GM18526 (cell line): Measurements from ENCODE around the gene ATF7.

Experiments used
- POLR2A ChIP-seq: IDR thresholded peaks from 3 replicates; pipeline ENCODE4 v1.6.1; 2011; ENCODE audit not compliant: insufficient read length; ENCODE audit errors: extremely low read depth

The ATF7 gene

GRCh38 chr12:53563452-53564028 is 62.6 kb downstream of the ATF7 start:
- no peak for TF ChIP-seq POLR2A

- no peak for TF ChIP-seq POLR2A
Measured at GRCh38 chr12:53561590-53561953, 64.6 kb downstream of the ATF7 start.

DNA sequence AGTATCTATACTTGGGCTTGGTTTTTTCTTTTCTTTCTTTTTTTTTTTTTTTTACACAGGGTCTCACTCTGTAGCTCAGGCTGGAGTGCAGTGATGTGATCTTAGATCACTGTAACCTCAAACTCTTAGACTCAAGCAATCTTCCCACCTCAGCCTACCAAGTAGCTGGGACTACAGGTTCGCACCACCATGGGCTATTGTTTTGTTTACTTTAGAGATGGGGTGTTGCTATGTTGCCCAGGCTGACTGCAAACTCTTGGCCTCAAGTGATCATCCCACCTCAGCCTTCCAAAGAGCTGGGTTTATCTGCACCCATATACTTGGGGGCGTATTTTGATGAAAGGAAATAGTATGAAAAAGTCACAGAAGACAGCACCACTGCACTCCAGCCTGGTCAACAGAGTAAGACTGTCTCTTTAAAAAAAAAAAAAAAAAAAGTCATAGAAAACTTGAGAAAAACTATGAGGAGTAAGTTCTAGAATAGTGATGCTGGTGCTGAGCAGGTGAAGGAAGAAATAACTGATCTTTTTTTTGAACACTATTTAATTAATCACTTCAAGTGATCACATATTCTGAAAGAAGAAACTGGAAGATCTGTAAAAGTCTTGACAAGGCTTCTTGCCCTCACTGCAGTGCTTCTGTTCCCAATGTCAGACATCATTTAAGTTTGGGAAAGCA is 65.1 kb downstream of the ATF7 start:
- no peak for TF ChIP-seq POLR2A

DNA sequence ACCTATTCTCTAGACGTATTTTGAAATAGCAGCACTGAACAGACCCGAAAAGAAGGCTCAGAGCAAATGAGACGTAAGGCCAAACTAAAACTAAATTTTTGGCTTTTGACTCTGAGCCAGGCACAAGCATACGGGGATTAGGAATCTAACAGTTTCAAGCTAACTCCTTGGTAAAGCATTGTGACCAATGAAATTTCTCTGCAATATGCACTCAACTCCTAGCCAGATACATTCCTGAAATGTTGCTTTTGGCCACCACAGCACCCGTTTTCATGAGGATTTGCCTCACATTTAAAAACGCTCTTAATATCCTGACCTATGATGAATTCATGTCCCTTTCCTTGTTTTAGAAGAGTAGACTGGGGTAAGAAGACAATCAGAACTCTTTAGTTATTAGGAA is 65.8 kb downstream of the ATF7 start:
- no peak for TF ChIP-seq POLR2A

DNA sequence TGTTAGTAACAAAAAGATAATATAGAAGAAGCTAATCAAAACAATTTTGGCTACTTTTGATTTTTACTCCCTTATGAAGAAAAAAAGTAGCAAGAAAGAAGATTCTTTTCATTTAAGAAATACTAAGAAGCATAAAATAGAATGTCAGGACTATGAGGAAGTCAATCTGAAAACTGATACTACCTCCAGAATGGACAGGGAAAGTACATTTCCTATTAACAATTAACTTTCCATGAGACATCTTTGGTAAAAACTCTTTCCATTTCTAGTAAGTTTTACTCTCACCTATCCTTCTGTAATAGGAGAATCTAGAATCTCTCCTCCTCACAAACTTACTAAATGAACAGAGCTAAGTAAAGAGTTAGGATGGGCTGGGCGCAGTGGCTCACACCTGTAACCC is 67.6 kb downstream of the ATF7 start:
- no peak for TF ChIP-seq POLR2A

GRCh38 chr12:53552361-53553327 is 73.5 kb downstream of the ATF7 start:
- no peak for TF ChIP-seq POLR2A

DNA sequence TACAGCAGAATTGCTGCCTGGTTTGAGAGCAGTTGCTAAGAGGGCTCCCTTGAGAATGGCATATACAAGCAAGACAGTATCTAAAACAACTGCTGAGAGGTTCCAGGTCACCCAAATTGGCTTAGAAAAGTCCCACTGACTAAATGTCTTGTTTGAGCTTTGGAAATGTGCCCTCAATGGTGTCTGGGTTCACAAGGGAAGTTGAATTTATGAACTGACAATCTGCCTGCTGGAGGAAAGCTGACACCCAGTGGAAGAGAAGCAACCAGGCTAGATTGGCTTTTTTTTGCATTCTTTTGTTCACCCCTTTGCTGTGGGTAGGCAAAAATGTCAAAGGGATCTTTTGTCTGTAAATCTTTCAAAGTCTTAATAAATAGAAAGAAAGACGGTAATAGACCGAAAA is 74.3 kb downstream of the ATF7 start:
- TF ChIP-seq POLR2A: no peak

GRCh38 chr12:53550595-53550994 is 75.6 kb downstream of the ATF7 start:
- TF ChIP-seq POLR2A: no peak

- no peak for TF ChIP-seq POLR2A
Measured at GRCh38 chr12:53543539-53543938, 82.6 kb downstream of the ATF7 start.

DNA sequence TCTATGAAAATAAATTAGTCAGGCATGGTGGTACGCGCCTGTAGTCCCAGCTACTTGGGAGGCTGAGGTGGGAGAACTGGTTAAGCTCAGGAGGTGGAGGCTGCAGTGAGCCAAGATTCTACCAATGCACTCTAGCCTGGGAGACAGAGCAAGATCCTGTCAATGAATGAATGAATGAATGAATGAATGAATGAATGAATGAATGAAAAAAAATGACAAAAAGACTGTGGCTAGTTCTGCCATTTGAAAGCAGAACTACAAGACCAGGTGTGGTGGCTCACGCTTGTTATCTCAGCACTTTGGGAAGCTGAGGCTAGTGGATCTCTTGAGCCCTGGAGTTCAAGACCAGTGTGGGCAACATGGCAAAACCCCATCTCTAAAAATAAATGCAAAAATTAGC is 86.7 kb downstream of the ATF7 start:
- TF ChIP-seq POLR2A: no peak

DNA sequence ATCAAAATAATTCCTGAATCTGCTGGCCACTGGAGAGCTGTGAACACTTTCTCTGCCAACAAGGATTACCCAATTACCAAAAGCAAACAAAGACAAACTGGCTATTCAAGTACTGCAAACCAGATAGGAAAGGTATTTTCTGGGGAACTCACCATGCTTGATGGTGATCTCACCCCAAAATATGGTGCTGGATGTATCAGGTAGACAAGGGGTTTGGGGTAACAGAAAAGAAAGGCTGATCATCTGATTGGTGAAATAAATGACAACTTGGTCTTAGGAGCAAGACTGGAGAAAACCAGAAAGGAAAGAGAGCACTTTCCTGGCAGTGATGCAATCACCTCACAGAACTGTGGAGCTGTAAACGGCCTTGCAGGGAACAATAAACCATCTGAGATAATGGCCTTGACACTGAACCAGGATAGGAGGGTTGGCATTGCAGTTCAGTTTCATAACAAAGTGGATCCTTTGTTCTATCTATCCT is 87.9 kb downstream of the ATF7 start:
- TF ChIP-seq POLR2A: no peak

- TF ChIP-seq POLR2A: no peak
Measured at GRCh38 chr12:53536962-53537361, 89.2 kb downstream of the ATF7 start.

DNA sequence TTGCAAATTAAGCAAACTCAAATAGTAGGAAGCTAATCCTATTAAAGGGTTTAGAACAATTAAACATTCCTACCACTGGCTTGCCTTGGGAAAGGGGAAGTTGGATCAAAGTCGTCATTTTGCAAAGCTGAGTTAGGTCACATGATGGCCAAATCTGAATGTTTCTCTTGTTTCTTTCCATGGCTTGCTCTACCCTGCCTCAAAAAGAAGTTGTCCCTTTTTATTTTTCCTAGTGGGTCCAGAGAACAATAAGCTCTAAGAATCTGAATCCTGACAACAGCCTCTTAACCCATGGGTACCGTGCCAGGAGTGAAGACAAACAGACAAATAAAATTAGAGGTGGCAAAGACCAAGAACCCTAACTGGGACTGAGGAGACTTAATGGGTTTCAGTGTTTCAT is 92.7 kb downstream of the ATF7 start:
- TF ChIP-seq POLR2A: no peak

- TF ChIP-seq POLR2A: no peak
Measured at GRCh38 chr12:53532524-53533445, 93.4 kb downstream of the ATF7 start.

GRCh38 chr12:53532021-53532420 is 94.2 kb downstream of the ATF7 start:
- TF ChIP-seq POLR2A: no peak

DNA sequence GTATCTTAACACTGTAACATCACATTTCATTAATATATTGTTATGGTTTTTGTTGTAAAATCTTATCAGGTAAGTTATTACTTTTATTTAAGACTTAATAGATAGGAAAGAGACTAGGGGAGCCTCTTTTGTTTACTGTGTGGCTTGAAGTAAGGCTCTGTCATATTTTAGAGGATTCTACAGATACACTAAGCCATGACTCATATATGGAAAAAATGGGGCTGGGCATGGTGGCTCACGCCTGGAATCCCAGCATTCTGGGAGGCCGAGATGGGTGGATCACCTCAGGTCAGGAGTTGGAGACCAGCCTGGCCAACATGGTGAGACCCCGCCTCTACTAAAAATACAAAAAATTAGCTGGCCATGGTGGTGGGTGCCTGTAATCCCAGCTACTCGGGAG is 95.3 kb downstream of the ATF7 start:
- no peak for TF ChIP-seq POLR2A

GRCh38 chr12:53530061-53530460 is 96.1 kb downstream of the ATF7 start:
- no peak for TF ChIP-seq POLR2A
